DMS153 treated with DMSO at 0.1 percent for 48 hours (cell line): ENCODE data around the gene TTYH3.

Experiments used
- DNase-seq: peaks from one replicate; lab custom pipeline; 2025; ENCODE audit not compliant: unreplicated experiment; lab: John Stamatoyannopoulos, UW

The TTYH3 gene

DNA sequence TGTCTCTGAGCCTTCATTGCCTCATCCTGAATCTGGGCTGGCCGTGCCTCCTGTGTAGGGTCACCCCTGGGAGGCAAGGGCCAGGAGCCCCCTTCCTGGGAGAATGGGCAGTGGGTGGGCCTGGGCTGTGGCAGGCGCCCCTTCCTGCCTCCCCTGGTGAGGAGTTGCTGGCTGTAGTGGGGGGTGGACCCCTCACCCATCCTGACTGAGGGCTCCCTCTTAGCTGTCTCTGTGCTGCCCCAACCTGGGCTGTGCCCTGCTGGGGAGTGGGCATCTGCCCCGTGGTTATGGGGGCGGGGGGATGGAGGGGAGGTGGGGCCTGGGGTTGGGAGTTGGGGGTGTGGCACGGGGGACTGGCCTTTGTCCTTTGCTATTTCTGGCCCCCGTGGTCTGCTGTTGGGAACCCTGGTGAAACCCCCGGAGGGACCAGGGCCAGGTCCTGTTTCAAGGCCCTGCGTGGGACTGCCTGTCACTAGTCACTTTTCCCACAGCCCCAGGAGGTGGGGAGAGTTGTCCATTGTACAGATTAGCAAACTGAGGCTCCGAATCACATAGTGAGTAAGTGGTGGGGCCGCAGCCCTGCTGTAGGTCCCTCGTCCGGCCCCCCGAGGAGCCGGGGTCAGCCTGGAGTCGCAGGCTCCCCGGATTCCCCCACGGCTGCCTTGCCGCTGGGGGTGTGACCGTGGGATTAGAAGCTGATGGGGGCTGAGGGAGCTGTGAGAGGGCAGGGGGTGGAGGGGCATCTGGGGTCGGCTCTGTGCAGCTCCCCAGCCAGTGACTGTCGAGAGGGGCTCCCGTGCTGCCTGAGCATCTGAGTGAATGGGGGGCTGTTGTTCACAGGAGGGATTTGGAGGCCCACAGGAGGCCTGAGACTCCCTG, 2.7 kb downstream of the TTYH3 start:
- DNase-seq = no peak

DNA sequence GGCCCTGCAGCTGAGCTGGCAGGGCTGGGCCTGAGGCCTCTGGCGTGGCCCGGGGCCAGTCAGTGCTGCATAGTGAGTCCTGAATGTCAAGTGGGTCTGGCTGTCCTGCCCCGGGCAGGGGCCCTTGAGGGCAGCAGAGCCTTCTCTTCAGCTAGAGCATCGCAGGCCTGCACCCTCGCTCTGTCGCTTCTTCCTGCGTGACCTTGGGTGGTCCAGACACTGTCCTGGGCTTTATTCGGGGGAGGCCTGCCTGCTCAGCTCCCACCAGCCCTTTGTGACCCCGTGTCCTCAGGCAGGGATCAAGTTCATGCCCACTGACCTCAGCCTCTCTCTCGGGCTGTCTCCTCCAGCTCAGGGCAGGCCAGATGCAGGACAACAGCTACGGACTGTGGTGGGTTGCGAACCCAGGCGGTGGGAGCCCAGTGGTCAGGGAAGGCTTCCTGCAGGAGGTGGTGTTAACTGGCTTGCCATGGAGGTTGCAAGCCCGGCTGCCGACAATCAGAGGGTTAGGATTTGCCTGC, 3.4 kb downstream of the TTYH3 start:
- DNase-seq = no peak

DNA sequence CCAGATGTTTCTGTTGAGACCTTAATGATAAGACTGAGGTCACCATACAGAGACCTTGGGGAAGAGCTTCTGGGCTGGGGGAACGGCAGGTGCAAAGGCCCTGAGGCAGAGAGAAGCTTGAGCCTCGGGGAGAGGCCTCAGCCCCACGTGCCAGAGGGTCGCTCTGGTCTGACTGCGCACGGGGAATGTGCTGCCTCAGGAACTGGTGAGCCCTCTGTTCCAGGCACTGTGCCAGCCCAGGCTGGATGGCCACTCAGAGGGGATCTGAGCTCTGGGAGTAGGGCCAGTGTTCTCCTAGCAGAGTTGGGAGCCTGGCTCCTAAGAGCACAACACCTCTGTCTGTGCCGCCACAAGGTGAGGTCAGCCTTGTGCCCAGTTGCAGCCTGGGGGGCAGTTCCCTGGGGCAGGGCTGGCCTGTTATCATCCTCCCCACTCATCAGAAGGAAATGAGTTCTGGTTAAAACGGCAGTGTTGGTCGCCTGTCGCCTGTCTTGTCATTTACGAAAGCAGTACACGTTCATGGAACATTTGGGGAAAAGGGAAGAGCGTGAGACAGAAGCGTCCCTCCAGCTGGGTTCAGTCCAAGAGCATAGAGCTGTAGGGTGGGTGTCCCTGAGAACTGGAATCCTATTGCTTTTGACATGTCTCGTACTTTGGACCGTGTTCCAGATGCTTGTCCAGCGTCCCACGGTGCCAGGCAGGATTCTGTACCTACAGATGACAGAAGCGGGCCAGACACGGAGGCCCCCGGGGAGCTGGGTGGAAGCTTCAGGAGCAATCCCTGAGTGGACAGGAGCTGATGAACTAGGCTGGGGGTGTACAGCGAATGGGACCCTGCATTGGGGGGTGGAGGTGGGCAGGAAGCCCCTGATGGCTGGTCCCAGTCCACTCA, 4.3 kb downstream of the TTYH3 start:
- DNase-seq = no peak

DNA sequence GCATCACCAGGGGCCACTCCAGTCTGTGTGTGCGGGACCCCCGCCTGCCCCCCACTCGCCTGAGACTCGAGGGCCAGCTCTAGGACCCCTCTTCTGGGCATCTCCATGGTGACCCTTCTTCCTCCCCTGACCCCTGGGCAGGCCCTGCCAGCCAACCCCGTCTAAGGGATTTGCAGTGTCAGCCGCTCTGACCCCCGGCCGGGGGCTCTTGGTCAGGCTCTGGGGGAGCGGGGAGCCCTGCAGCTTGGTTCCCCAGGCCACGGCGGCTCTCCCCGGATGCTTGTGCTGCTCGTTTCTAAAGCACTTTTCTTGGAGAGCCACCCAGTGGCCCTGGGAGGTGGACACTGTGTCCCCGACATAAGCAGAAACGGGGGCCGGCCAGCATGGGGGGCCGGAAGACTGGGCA, 5.3 kb downstream of the TTYH3 start:
- no peak for DNase-seq

DNA sequence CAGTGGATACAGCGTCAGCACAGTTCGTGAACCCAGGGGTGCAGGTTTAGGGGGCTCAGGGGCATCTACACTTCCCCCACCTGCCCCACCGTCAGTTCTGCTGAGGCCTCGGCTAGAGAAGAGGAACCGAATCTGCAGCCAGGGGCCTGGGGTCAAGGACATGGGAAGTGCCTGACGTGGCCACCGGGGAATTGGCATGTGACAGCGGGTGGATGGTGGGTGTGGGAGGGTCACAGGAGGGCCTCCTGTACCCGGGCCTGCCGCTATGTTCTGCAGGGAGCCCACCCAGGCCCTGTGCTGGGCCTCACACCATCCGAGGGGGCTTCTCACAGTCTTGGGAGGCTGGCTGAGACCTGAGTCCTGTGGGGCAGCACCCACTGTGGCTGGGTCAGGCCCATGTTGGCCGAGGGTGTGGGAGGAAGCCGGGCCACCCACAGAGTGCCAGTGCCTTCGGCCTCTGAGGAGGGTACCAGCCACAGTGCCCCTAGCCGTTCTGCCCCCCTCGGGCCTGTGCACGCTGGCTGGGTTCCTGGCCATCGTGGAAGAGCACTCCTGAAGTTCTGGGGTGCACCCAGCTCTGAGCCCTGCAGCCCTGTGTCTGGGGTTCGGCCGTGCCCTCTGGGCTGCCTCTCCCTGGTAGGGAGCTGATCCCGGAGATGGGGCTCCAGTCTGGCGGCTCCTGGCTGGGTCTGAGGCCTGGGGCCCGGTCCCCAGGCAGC, 5.9 kb downstream of the TTYH3 start:
- DNase-seq = no peak

DNA sequence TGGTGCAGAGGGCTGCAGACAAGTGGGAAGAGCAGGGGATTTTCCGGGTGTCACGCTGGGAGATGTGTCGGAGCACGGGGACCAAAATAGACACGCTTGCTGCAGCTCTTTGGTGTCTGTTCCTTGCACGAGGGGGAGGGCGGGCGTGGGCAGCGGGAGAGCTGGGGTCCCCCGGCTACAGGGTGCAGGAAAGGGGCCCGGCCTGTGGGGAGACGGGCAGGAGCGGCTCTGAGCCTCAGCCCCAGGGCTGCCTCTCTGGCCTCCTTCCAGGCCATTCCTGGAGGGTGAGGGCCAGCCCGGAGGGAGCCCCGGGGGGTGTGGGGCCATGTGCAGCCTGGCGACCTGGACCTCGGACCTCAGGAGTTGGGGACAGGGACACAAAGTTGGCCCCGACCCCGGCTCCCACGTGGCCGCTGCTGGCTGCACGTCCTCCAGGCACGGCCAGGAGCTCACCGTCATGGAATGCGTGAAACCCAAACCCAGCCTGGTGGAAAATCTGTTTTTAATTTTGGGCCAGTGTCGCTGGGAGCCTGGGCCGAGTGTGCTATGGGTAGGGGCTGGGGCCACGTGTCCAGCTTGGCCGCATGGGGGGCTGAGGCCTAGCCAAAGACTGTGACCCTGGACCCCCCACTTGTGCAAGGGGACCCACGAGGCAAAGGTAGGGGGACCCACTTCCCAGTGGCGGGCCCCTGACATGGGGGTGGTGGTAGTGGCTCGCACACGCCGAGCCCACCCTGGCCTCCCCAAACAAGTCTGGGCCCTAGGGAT, 6.6 kb downstream of the TTYH3 start:
- no peak for DNase-seq

DNA sequence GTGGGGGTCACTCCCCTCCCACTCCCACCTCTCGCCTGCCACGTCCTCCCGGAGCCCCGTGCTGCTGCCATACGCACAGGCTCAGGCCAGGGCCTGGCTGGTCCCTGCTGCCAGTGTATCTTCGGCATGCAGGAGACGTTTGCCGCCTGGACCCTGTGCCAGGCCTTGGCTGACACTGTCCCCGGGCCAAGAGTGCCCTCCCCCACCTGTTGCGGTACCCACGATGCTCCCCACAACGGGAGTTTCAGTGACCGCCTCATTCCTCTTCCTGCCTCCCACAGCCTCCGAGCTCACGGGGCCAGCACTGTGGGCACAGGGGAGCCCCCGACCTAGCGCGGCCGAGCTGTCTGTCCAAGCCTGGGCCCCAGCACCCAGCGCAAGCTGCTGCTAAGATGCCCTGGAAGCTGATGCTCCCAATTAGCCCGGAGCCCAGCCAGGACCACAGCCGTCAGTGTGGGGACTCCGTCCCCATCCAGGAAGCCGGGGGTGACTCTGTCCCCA, 7.4 kb downstream of the TTYH3 start:
- no peak for DNase-seq

DNA sequence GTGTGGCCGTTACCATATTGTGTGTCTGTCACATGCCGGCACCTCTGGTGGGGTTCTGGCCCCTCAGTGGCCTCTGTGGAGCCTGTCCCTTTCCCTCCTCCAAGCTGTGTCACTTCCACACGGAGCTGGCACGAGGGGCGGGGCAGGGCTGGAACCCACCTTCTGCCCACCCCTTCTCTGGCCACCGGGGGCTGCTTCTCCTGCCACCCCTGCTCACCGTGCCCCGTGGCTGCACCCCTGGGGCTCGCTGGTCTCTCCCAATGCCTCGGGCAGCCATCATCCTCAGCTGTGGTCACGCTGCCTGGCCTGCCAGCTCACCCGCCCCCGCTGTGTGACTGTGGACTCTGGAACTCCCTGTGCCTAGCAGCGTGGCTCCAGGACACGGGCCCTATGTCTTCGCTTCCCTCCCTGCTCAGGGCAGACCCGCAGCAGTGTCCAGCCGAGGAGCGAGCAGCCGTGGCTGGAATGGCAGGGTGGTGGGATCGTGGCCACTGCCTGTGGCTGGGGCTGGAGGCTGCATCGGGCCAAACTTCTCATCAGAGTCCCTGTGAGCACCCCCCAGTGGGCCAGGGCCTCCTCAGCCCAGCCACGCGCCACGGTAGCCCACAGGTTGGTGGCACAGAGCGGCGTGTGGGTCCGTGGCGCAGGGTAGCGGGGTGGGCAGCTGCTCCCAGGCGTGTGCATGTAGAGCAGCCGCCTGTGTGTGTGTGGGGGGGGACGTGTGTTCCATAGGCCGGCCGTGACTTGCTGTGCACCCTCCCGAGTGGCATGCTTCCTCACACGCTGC, 8.1 kb downstream of the TTYH3 start:
- DNase-seq = no peak

DNA sequence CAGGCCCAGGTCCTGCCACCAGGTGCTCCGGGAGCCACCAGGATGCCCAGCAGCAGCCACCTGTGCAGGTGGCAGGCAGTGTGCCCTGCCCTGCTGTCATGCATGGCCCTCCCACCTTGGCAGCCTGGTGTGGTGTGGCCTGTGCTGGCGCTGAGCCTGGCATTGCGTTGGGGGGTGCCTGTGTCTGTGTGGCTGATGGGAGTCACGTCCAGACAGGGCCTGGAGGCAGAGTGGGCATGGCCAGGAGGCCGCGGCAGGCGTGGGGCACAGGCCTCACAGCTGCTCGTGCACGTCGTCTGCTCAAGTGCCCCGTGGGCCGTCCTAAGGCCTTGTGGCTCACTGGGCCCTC, 8.7 kb downstream of the TTYH3 start:
- DNase-seq = no peak

DNA sequence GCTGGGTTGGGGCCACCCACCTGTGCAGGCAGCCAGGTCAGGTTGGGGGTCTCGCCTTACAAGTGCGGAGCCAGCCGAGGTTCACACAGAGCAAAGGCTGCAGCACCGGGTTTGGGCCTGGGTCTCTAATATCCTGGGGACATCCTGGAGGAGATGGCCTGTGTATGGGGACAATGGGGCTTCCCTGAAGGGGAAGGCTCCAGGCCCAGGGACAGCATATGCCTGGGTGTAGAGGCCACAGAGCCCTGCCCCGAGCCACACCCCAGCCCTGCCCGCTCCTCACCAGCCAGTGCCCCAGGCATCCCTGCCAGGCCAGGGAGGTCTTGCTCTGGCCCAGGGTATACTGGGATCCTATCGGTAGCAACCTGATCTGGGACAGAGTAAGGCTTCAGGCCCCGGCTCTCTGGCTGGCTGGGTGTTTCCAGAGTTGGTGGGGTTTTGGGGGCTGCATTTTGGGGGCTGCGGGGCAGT, 9.1 kb downstream of the TTYH3 start:
- no peak for DNase-seq

DNA sequence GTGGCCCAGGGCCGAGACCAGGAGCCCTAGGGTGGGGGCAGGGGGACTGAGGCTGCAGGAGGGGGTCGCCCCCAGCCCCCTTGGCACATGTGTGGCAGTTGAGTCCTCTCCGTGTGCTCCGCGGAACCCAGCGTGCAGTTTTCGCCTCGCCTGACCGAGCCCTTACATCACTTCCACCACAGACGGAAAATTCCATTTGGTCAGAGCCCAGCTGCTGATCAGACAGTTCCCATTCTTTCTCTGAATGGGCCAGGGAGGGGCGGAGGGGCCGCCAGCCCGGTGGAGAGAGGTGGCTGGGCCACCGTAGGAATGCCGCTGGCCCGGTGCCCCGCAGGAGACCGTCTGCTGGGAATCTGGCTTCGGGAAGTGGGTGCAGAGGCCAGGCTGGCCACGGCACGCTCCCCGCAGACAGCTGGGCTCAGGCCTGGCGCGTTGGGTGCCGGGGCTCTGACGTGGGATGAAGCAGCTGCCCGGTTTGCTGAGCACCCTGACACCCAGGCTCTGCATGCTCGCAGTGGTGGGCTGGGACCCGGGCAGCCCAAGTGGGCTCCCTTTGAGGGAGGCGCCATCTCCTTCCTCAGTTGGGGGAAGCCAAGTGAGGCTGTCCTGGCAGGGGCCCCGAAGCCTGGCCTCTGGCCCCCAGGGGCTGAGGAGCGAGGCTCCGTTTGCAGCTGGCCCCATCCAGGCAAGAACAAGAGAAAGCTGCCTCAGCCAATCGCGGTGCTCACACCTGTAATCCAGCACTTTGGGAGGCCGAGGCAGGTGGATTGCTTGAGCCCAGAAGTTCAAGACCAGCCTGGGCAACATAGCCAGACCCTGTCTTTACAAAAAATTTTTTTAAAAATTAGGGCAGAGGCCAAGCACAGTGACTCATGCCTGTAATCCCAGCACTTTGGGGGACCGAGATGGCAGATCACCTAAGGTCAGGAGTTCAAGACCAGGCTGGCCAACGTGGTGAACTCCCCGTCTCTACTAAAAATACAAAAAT, 9.9 kb downstream of the TTYH3 start:
- DNase-seq = no peak

DNA sequence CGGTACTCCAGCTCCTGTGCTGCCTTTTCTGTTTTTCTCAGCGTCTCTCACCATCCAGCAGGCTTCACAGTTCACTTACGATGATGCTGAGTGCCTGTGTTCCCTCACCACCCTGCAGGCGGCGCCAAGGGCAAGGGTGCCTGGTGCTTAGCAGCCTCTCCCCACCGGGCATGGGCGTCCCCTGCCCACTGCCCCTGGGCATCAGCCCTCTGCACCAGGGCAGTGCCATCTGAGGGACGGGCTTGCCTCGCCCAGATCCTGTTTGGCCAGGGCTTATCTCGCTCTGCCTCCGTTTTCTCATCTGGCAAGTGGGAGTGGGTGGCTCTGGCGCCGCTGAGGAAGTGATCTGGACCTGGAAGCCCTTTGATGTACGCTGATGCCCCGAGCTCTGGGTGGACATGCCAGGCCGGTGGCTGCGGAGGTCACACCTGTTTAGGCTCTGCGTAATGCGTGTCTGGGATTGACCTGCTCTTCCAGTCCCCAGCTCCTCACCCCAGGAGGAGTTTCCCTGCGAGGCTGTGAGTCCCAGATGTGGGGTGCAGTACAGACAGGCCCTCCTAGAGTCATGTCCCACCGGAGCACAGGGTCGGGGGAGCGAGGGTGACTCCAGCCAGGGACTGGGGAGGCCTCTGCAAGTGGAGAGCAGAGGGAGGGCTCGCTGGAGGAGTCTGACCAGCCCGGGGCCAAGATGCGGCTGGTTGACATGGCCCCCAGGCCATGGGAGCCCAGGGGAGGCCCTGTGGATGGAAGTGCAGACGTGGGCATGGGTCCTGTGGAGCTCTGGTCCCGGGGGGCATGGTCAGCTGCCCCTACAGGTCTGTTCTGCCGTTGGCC, 11.8 kb downstream of the TTYH3 start:
- no peak for DNase-seq

DNA sequence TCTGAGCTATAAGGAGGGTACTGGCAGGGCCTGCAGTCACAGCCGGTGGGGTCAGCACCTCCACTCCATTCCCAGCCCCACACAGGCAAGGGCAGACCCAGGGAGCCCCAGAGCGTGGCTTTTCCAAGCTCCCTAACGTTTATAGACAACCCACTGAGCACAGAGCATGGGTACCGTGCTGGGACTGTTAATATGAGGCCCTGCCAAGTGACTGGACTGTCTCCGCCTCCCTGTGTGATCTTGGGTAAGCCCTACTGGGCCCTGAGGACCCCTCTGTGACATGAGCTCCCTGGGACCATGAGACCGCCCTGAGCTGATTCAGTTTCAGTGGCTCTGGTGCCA, 12.4 kb downstream of the TTYH3 start:
- no peak for DNase-seq

DNA sequence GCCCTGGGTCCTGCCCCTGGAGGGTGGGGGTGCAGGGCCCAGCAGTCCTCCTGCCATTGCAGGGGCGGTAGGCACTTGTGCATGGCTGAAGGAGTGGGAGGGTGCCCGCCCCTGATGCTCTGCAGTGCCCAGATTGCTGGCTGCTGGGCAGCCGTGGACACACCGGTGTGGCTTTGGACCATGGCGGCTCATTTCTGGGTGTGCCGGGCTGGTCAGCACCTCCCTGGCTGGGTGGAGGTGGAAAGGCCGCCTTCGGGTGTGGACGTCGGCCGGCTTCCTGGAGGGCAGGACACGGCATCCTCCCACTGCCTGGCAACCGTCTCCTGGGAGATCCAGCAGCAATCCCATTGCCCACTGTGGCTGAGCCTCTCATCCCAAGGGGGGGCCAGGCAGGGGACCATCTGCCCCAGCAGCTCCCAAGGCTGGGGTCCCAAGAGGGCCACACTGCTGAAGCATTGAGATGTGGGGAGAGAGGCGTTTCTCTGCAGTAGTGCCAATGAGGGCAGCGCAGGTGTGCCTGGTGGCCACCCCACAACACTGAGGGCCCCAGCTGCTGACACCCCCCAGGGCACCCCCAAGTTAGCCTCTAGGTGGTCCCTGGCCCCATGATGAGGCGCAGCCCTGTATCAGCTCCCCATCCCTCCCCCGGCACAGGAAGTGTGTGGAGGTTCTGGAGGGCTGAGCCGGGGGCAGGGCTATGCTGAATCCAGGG, 12.9 kb downstream of the TTYH3 start:
- no peak for DNase-seq

DNA sequence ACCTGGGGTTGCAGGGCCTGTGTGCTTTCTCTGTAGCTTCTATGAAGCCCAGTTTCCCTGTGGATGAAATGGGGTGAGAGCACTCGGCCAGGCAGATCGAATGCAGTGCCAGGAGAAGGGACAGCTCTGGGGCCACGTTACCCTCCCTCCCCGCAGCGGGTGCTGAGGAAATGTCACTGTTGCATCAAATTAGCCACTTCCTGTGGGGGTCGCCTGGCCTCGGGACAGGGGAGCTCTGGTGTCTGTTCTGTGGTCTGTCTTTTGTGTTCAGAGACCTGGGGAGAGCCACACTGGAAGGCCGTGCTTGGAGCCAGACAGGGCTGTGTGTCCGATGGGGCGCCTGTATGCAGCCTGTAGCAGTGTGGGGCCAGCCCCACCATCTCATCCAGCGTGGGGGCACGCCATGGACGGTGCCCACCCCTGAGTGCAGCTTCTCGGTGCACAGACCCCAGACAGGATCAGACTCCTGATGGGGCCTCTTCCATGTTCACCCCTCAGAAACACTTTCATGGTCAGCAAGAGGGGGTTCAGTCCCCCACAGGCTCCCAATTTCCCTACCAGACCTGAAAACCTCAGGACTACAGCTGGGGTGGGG, 13.6 kb downstream of the TTYH3 start:
- no peak for DNase-seq

DNA sequence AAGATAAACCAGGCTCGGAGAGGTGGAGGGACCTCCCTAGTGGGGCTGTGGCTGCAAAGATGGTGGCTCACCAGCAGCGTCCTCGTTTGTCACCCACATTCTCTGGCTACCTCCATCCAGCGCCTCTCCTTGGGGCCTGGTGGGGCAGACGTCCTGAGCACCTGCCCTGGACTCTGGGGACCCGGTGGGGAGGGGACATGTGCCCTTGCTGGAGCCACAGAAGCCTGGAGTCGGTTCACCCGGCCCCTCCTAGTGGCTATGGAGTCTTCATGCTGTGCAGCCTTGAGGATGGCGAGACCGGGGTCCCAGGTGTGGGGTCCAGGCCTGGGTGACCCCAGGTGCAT, 14.5 kb downstream of the TTYH3 start:
- no peak for DNase-seq
